Measurements from ENCODE around the gene MCAM.

The MCAM gene

DNA sequence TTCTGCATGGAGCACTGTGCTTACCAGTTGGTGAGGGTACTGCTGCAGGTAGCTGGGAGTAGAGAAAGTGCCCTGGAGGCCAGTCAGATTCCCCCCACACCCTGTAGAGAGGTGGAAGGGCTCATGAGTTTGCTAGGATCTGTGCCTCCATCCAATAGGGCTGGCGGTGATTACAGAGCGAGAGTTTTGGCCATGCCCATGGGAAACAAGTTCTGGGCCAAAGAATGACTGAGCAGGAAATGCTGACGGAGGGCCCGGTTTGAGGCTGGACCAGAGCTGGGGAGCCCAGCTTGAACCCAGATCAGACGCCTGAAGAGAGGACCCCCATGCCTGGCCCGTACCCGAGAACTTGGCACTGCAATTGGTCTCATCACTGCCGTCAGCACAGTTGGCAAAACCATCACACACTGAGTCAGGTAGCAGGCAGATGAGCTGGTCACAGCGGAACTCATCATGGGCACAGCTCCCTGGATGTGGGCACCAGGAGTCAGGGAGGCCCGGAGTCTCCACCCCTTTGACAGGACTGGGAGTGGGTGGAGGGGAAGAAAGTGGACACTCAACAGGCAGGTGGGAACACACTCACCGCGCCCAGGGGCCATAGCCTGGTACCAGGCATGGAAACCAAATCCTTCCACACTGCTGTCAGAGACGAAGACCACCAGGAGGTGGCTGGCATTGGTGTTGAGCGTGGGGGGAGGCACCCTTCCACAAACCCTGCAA lies 27.5 kb upstream of the MCAM start:
- DNase-seq: no peak

GRCh38 chr11:119343726-119344125 lies 26.8 kb upstream of the MCAM start:
- no peak for DNase-seq

DNA sequence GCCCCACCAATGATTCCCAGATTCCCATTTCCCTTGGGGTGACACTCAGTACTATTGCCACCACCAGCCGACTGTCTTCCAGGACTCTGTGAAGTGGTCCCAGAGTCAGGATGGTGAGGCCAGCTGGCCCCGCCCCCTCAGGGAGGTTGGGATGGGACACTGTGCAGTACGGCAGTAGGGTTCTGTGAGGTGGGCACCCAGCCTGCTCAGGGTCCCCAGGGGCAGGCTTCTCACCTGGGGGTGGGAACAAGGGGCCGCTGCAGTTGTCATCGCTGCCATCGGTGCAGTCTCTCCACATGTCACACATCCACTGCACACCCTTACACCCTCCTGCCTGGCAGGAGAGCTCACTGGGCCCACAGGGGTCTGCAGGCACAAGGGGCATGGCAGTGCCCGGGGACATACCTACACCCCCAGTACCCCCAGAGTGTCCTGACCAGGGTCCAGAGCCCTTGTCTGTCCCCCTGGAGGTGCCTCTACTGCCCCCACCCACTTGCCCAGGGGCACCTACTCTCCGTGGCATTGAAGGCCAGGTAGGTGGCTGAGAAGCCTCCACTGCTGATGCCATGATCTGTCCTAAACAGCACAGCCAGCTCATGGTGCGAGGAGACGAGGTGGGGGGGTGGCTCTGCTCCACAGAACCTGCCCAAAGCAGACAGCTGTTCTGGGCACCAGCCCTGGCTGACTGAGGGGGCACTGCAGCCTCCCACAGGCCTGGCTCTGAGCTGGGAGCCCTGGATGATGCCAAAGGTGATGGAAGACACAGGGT lies 25.6 kb upstream of the MCAM start:
- DNase-seq: no peak

DNA sequence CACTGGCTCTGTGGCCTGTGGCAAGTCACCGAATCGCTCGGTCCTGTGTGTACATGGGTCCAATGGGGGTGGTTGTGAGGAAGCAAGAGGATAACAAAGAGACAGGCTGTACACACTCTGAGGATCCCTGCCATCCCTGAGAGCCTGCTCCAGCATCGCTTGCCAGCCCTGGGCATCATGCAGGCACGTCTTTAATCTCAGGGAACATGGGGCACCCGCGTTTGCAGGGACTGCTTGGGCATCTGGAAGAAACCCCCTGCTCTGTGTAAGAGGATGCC lies 25.0 kb upstream of the MCAM start:
- DNase-seq: no peak

DNA sequence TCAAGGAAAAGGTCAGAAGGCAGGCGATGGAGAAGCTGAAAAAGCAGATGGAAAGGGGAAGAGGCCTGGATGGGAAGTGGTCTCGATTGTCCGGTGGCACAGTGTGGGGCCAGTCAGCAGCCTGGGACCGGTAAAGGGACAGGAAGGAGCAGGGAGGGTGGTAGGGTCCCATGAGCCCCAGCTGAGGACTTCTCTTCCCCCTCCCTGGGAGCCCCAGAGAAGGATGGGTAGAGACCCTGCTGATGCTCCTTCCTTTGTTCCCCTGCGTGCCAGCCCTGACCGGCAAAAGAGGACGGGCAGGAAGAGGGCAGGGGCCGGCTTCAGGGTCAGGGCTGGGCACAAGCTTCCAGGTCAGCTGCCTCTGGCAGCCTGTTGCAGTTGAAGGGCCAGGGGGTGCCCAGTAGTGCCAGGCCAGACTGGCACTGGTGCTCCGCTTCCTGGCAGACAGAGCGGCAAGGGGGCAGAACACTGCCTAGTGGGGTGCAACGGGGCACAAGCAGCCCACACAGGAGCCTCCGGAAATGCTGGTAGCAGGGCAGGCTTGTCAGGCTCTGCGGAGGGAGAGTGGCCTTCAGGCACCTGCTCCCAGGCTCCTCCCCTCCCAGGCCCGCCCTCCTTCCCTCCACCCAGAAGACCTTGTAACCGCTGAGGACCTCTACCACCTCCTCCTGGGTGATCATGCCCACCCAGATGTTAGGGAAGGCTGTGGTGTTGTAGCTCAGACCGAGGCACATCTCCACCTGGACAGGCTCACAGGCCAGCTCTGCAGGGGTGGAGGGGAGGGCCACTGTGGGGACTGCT lies 24.5 kb upstream of the MCAM start:
- no peak for DNase-seq

GRCh38 chr11:119340335-119341221 lies 23.6 kb upstream of the MCAM start, which contains the start of gene C1QTNF5:
TSS of gene C1QTNF5 (minus strand) at chr11:119340883. CDS start at chr11:119340397, 486 bp downstream.
- DNase-seq: peak; percentile 80

DNA sequence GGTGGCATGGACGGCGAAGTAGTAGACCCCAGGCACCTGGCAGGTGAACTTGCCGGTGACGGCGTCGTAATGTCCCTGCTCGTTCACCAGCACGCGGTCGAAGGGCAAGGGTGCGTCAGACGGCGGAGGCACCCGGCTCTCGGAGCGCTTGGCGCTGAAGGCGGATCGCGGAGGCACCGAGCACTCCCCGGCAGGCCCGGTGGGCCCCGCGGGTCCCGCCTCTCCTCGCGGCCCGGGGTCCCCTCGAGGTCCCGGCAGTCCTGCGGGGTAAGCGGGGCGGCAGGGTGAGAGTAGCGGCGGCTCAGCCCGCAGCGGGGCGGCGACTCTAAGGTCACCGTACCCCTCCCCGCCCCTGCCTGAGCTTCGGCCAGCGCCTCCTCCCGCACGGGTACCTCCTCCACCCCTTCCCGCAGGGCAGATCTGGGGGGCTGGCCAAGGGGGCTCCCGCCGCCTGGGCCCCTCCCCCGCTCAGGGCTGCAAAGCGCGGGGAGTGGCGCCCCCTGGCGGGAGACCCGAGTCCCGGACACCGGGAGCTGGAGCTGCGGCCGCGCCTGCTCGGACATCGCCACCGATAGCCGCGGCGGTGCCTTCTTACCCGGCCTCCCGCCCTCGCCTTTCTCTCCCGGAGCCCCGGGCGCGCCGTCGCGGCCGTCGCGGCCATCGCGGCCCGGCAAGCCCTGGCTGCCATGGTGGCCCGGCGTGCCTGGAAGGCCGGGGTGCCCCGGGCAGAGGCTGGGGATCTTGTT lies 22.8 kb upstream of the MCAM start:
- peak; percentile 55 for DNase-seq

DNA sequence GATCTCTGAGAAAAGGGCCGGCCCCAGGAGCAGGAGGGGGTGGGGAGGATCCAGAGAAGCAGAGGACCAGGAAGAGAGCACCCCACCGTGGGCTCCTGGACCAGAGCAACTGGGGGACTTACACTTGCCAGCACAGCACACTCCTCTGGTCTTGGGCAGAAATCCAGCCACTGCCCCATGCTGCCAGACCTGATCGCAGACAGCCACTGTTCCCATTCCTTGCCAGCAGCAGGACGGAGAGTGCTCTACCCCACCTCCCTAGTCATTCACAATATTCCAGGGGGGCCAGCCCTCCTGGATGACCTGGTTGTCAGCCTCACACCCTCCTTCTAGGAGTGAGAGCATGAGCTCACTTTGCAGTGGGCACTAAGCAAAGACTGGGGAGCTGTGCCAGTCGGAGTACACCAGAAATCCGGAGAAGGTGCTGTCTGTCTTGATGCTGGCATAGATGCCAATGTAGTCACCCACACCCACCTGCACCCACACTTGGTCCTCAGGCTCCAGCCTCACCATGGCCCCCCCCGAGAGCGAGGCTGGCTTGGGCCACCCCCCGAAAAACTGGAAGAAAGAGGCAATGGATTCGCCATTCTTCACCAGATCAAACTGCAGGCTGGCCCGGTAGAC lies 22.1 kb upstream of the MCAM start:
- no peak for DNase-seq

DNA sequence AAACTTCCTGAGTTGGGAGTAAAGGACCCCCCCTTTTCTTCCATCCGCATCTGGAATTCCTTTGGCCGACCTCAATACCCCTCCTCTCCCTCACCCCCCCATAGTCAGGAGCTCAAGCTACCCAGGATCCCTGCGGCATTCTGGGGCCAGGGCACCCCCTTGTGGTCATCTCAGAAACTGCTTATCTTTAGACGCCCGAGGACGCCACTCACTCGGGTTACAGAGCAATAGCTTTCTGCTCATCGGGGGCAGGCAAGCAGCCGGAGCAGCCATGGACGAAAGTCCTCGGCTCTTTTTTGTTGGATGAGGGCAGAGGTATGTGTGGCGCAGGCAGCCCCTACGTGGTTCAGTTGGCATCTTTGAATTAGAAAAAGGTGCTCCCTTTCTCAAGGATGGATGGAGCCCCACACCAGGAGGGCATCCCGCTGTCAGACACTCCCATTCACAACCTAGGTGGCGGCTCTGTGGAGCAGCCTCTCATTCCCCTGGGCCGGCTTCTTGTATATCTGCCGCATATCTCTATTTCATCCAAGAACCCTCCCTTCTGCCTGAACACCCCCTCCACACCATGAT lies 21.5 kb upstream of the MCAM start:
- DNase-seq: peak; percentile 85

DNA sequence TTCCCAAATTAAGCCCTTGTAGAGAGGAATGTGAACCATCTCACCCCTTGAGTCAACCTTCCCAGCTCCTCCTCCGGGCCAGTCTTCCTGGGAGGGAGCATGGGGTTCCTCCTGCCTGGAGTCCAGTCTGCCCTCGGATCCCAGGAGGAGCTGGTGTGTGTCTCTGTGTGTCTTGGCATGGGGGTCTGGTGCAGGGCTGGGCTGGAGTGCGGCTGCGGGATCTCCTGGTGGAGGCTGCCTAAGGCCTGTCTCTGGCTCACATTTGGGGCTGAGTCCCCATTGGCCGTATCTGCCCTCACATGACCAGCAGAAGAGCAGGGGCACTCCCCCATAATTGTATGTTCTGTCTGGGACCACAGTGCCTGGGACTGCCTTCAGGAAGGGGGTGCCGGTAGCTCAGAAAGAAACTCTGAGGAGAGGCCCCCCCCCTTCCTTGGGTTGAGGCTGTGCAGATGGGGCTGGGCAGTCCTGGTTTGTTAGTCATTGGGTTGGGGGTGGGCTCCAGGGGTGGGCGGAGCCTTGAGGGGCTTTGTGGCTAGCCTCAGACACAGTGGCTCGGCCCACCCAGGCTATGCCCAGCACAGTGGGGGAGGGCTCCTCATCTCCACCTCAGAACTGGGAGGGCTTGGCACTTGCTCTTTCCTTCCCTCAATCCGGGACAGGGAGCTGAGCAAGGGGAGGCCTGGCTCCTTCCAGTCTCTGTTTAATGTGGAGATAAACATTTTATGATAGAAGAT lies 20.8 kb upstream of the MCAM start:
- peak; percentile 91 for DNase-seq

- no peak for DNase-seq
Measured at GRCh38 chr11:119336744-119337469, 20.0 kb upstream of the MCAM start.

DNA sequence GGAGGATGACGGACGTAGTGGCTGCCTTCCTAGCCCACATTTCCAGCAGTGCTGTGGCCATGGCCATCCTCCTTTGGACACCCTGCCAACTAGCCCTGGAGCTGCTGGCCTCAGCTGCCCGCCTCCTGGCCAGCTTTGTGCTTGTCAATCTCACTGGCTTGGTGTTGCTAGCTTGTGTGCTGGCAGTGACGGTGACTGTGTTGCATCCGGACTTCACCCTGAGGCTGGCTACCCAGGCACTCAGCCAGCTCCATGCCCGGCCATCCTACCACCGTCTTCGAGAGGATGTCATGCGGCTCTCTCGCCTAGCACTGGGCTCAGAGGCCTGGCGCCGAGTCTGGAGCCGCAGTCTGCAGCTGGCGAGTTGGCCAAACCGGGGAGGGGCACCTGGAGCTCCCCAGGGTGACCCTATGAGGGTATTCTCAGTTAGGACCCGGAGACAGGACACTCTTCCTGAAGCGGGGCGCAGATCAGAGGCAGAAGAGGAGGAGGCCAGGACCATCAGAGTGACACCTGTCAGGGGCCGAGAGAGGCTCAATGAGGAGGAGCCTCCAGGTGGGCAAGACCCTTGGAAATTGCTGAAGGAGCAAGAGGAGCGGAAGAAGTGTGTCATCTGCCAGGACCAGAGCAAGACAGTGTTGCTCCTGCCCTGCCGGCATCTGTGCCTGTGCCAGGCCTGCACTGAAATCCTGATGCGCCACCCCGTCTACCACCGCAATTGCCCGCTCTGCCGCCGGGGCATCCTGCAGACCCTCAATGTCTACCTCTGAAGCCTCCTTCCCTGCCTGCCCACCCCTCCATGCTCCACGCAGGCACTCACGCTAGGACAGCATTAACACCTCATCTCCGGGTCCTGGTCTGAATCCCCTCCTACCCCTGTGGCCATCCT lies 19.0 kb upstream of the MCAM start:
- DNase-seq: no peak

DNA sequence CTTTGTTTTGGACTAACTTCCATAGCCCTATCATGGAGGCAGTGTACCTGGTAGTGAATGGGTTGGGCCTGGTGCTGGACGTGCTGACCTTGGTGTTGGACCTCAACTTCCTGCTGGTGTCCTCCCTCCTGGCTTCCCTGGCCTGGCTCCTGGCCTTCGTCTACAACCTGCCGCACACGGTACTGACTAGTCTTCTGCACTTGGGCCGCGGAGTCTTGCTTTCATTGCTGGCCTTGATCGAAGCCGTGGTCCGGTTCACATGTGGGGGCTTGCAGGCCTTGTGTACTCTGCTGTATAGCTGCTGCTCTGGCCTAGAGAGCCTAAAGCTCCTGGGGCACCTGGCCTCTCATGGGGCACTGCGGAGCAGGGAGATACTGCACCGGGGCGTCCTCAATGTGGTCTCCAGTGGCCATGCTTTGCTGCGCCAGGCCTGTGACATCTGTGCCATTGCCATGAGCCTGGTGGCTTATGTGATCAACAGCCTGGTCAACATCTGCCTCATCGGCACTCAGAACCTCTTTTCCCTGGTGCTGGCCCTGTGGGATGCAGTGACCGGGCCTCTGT lies 18.2 kb upstream of the MCAM start:
- DNase-seq: no peak

- peak; percentile 99 for DNase-seq
Measured at GRCh38 chr11:119334174-119334930, 17.4 kb upstream of the MCAM start, which contains the start of gene RNF26. TSS of gene RNF26 (plus strand) at chr11:119334527. CDS start at chr11:119335123, 596 bp downstream.

- DNase-seq: no peak
Measured at GRCh38 chr11:119332111-119332765, 15.3 kb upstream of the MCAM start.

DNA sequence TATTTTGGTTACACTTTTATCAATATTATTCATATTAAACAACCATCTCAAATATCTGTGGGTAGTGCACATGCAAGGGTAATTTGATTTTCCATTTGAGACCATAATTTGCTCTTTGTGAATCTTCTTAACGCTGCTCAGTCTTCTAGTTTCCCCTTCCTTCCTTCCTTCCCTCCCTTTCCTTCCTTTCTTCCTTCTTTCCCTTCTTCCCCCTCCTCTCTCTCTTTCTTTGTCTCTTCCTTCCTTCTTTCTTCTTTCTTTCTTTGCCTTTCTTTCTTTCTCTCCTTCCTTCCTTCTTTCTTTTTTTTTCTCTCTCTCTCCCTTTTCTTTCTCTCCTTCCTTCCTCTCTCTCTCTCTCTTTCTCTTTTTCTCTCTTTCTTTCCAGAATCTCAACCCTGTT lies 13.3 kb upstream of the MCAM start:
- no peak for DNase-seq

DNA sequence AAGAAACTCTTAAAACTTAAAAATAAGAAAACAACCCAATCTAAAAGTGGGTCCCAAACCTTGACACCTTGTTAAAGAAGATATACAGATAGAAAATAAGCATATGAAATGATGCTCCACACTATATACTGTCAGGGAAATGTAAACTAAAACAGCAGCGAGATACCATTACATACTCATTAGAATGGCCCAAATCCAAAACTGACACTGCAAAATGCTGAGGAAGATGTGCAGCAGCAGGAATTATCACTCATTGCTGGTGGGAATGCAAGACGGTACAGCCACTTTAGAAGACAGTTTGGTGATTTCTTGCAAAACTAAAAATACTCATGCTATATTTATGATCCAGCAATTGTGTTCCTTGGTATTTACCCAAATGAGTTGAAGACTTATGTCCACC lies 12.4 kb upstream of the MCAM start:
- no peak for DNase-seq

Data from fibroblast of upper back skin (primary cell).